Measurements from ENCODE around the gene PNMA6F. TPM values are rescaled to one million over a fixed set of nuclear protein-coding genes. Genes with fewer than 3 reads are reported as not detected.
"Not testable (repeated sequence)": the region's sequence is repeated elsewhere in the genome, so short reads cannot be mapped to it uniquely, and the experiment has no call there.

The PNMA6F gene
- total and polyA plus RNA-seq, 8 donors, result not detected

GRCh38 chrX:153283982-153284381, 37.6 kb downstream of the PNMA6F start:
- intact Hi-C loops (cut with DNase I); ATAC-seq: not testable (repeated sequence)

GRCh38 chrX:153281784-153282183, 39.8 kb downstream of the PNMA6F start:
- H3K36me3 ChIP-seq; H3K27me3 ChIP-seq; DNase-seq; H3K9me3 ChIP-seq; H3K4me1 ChIP-seq; ATAC-seq; H3K4me3 ChIP-seq; H3K27ac ChIP-seq; intact Hi-C loops (cut with DNase I): not testable (repeated sequence)

More at GRCh38 chrX:153283982-153284381, 37.6 kb downstream of the PNMA6F start:
- not testable (repeated sequence) for DNase-seq, H3K4me1 ChIP-seq, H3K36me3 ChIP-seq, H3K27ac ChIP-seq, H3K4me3 ChIP-seq, H3K9me3 ChIP-seq, H3K27me3 ChIP-seq

GRCh38 chrX:153279304-153279703, 42.3 kb downstream of the PNMA6F start:
- H3K36me3 ChIP-seq; H3K27ac ChIP-seq; intact Hi-C loops (cut with DNase I); H3K27me3 ChIP-seq; DNase-seq; H3K4me1 ChIP-seq; H3K4me3 ChIP-seq; H3K9me3 ChIP-seq; ATAC-seq: not testable (repeated sequence)

GRCh38 chrX:153276049-153276448, 45.5 kb downstream of the PNMA6F start:
- intact Hi-C loops (cut with DNase I); H3K27me3 ChIP-seq; H3K4me3 ChIP-seq; DNase-seq; H3K4me1 ChIP-seq; ATAC-seq; H3K36me3 ChIP-seq; H3K9me3 ChIP-seq; H3K27ac ChIP-seq: not testable (repeated sequence)

GRCh38 chrX:153275418-153275817, 46.1 kb downstream of the PNMA6F start:
- H3K27ac ChIP-seq; intact Hi-C loops (cut with DNase I); H3K4me3 ChIP-seq; H3K9me3 ChIP-seq; H3K4me1 ChIP-seq; ATAC-seq; H3K36me3 ChIP-seq; H3K27me3 ChIP-seq; DNase-seq: not testable (repeated sequence)

- ATAC-seq; H3K4me3 ChIP-seq; H3K27ac ChIP-seq; H3K36me3 ChIP-seq; H3K9me3 ChIP-seq; H3K27me3 ChIP-seq; H3K4me1 ChIP-seq; intact Hi-C loops (cut with DNase I): not testable (repeated sequence)
- DNase-seq, result peak in 1 of 4 donors; percentile 24
These were observed 49.0 kb downstream of the PNMA6F start for GRCh38 chrX:153272584-153272983.

GRCh38 chrX:153272070-153272469, 49.5 kb downstream of the PNMA6F start:
- DNase-seq; intact Hi-C loops (cut with DNase I); H3K9me3 ChIP-seq; ATAC-seq; H3K4me3 ChIP-seq; H3K36me3 ChIP-seq; H3K4me1 ChIP-seq; H3K27me3 ChIP-seq; H3K27ac ChIP-seq: not testable (repeated sequence)

Other genes with a start within 250 kb of the PNMA6F start
- 1 to 10 TPM; 2.2 to 3.1 TPM for gene PNMA6A, start 249.3 kb downstream of the PNMA6F start, total RNA-seq
- 1 to 10 TPM; 1.7 to 2.8 (median 2.4) TPM for gene PNMA6A, start 249.3 kb downstream of the PNMA6F start, polyA plus RNA-seq (ENCODE audit: insufficient read length in 6 of 6)
- not detected for gene MAGEA1, start 142.5 kb downstream of the PNMA6F start, total RNA-seq
- not detected for gene MAGEA1, start 142.5 kb downstream of the PNMA6F start, polyA plus RNA-seq (ENCODE audit: insufficient read length in 6 of 6)
- 10 to 100 TPM in 1 of 2 donors, 1 to 10 TPM in 1; 7.6 to 11.0 TPM for gene ZNF275, start 12.4 kb upstream of the PNMA6F start, total RNA-seq
- gene ZNF275, start 12.4 kb upstream of the PNMA6F start, polyA plus RNA-seq (ENCODE audit: insufficient read length in 6 of 6), result 10 to 100 TPM; 14.6 to 18.6 (median 16.1) TPM
- not detected for gene PNMA6E, start 79.6 kb upstream of the PNMA6F start, total RNA-seq
- gene PNMA6E, start 79.6 kb upstream of the PNMA6F start, polyA plus RNA-seq (ENCODE audit: insufficient read length in 6 of 6), result not detected
- gene ZFP92, start 89.7 kb upstream of the PNMA6F start, total RNA-seq, result 1 to 10 TPM; 2.8 to 2.9 TPM
- gene ZFP92, start 89.7 kb upstream of the PNMA6F start, polyA plus RNA-seq (ENCODE audit: insufficient read length in 6 of 6), result 1 to 10 TPM in 5 of 6 donors, under 1 TPM in 1; 0.98 to 1.3 (median 1.2) TPM
- gene TREX2, start 124.3 kb upstream of the PNMA6F start, total RNA-seq, result 1 to 10 TPM in 1 of 2 donors, under 1 TPM in 1; 0.55 to 1.1 TPM
- gene TREX2, start 124.3 kb upstream of the PNMA6F start, polyA plus RNA-seq (ENCODE audit: insufficient read length in 6 of 6), result 1 to 10 TPM in 2 of 6 donors, under 1 TPM in 4; 0.67 to 1.4 (median 0.92) TPM
- 10 to 100 TPM; 20.1 to 28.0 TPM for gene HAUS7, start 148.8 kb upstream of the PNMA6F start, total RNA-seq
- gene HAUS7, start 148.8 kb upstream of the PNMA6F start, polyA plus RNA-seq (ENCODE audit: insufficient read length in 6 of 6), result 10 to 100 TPM; 31.7 to 42.4 (median 36.0) TPM
- gene BGN, start 173.2 kb upstream of the PNMA6F start, total RNA-seq, result 100 to 1,000 TPM; 200 to 492 TPM
- 100 to 1,000 TPM; 175 to 233 (median 201) TPM for gene BGN, start 173.2 kb upstream of the PNMA6F start, polyA plus RNA-seq (ENCODE audit: insufficient read length in 6 of 6)
- not detected for gene ATP2B3, start 195.9 kb upstream of the PNMA6F start, total RNA-seq
- gene ATP2B3, start 195.9 kb upstream of the PNMA6F start, polyA plus RNA-seq (ENCODE audit: insufficient read length in 6 of 6), result under 1 TPM; 0.10 to 0.33 (median 0.19) TPM

Data from left lung (tissue), 10 donors.